ENCODE measurements around the gene RGR.

The RGR gene, protein sequence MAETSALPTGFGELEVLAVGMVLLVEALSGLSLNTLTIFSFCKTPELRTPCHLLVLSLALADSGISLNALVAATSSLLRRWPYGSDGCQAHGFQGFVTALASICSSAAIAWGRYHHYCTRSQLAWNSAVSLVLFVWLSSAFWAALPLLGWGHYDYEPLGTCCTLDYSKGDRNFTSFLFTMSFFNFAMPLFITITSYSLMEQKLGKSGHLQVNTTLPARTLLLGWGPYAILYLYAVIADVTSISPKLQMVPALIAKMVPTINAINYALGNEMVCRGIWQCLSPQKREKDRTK

GRCh38 chr10:84244651-84245270, at the start of gene RGR:
Gene RGR (plus strand): TSS chr10:84245053. CDS start chr10:84245091, 38 bp downstream.
- no peak for DNase-seq

DNA sequence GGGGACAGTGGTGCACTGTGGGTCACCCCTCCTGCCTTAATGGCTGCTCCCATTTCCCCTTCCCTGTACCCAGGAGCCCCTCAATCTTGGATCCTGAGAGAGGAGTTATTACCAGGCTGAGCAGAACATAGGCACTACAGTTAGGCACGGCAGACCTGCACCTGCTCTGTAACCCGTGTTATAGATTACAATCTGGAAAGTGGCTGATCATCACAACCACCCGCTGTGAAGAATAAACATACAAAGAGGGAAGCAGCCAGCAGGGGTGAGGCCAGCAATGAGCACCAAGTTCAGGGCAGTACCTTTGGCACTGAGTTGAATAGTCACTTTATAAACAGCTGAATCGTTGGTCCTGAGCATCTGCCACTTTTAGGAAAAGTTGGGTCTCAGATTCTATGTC, 48.8 kb upstream of the RGR start:
- DNase-seq: no peak

DNA sequence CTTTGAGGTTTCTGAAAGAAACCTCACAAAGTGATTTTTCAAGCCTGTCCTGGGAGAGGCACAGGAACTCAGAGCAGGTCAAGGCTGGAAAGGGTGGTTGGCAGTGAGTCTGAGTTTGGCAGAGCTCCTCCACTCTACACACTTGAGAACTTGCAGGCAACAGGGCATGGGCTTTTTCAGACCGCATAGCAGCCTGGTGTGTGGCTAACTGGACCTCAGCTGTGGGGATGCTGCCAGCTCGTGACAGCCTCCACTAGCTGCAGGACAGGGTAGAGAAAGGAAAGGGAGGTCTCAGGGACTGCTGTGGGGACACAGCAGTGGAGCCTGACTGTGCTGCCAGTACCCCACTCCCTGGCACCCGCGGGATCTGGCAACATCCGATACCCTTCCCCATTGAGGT, 47.9 kb upstream of the RGR start:
- DNase-seq: no peak

- no peak for DNase-seq
Measured at GRCh38 chr10:84197643-84198042, 47.2 kb upstream of the RGR start.

GRCh38 chr10:84198206-84198915, 46.5 kb upstream of the RGR start:
- DNase-seq: no peak

GRCh38 chr10:84200537-84201243, 44.2 kb upstream of the RGR start:
- DNase-seq: no peak

DNA sequence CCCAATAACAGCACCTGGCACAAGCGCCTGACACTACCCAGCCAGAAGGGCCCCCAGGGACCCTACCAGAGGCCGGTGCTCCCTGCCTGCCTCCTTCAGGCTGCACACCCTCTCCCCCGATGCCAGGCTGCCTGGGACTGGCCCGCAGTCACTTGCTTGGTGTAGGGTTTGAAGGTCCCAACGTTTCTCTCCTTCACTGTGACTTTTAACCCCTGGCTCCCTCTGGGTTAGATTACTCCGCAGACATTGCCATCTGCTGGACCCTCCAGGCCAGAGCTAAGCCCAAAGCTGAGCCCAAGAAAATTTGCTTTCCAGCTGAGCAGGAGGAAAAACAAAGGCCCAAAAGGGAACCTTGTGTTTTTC, 43.6 kb upstream of the RGR start:
- no peak for DNase-seq

DNA sequence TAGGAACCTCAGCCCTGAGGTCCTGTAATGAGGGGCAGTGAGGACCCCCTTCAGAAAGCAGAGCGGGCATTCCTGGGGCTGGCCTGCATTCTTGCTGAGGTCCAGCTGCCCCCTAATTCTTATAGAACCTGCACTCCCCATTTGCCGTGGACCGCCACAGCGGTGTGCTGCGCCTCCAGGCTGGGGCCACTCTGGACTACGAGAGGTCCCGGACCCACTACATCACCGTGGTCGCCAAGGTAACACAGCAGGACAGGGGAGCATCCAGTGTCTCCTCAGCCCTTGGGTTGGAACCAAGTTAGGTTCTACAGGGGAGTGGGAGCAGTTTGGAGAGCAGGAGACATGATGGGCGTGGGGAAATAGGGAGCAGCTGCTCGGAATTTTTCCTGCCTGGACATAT, 43.2 kb upstream of the RGR start:
- no peak for DNase-seq

GRCh38 chr10:84202349-84202748, 42.5 kb upstream of the RGR start:
- no peak for DNase-seq

GRCh38 chr10:84204122-84204521, 40.7 kb upstream of the RGR start:
- no peak for DNase-seq

DNA sequence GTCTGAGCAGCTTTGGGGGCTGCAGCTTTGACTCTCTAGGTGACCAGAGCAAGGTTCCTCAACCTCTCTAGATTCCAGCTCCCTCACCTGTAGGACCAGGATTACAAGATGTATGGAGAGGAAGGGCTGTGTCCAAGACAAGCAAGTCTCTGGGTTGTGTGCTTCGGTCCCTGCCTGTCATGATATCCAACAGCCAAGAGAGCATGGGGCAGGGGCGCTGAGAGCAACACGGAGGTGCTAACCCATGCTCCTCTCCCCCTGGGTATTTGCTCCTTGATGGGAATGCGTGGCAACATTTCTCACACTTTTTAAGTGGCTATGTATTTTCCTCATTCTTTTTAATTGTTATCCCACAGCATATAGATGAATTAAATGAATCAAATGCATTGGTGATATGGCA, 40.2 kb upstream of the RGR start:
- no peak for DNase-seq

- DNase-seq: peak; percentile 60 to 75 (median 66)
Measured at GRCh38 chr10:84205049-84205852, 39.6 kb upstream of the RGR start.

- DNase-seq: no peak
Measured at GRCh38 chr10:84205853-84206525, 38.9 kb upstream of the RGR start.

GRCh38 chr10:84208023-84208422, 36.8 kb upstream of the RGR start:
- DNase-seq: no peak

DNA sequence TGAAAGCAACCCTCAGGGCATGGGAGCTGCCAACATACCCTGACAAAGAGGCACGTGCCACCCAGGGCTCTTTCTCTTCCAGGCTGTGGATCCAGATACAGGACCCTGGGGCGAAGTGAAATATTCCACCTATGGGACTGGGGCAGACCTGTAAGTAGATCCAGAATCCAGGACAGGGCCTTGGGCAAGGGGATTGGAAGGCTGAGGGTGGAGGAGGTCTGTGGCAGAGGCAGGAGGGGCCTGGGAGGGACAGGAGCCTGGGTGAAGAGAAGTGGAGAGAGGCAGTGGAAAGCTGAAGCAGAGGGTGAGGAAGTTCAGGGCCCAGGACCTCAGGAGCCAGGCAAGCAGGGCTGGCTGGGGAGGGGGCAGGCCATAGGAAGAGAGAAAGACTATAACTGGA, 33.3 kb upstream of the RGR start:
- no peak for DNase-seq

DNA sequence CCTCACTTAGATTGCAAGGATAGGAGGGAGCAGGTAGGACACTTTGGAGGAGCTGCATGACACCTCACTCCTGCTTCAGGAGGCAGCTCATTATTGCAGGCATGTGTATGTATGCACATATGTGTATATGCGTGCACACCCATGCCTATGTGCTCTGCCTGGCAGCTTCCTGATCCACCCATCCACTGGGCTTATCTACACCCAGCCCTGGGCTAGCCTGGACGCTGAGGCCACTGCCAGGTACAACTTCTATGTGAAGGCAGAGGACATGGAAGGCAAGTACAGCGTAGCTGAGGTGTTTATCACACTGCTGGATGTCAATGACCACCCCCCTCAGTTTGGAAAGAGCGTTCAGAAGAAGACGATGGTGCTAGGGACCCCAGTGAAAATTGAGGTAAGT, 32.8 kb upstream of the RGR start:
- no peak for DNase-seq

GRCh38 chr10:84213076-84213475, 31.8 kb upstream of the RGR start:
- no peak for DNase-seq

DNA sequence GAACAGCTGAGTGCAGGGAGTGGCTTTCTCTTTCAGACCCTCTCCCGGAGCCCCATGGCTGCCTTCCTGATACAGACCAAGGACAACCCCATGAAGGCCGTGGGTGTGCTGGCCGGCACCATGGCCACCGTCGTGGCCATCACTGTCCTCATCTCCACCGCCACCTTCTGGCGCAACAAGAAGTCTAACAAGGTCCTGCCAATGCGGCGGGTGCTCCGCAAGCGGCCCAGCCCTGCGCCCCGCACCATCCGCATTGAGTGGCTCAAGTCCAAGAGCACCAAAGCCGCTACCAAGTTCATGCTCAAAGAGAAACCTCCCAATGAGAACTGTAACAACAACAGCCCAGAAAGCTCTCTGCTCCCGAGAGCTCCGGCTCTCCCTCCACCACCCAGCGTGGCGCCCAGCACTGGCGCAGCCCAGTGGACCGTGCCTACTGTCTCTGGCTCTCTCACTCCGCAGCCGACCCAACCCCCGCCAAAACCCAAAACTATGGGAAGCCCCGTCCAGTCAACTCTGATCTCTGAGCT, 30.7 kb upstream of the RGR start:
- DNase-seq: no peak

- DNase-seq: peak; percentile 37 to 56 (median 39)
Measured at GRCh38 chr10:84214612-84215235, 30.1 kb upstream of the RGR start.

GRCh38 chr10:84216834-84217233, 28.0 kb upstream of the RGR start:
- DNase-seq: no peak

DNA sequence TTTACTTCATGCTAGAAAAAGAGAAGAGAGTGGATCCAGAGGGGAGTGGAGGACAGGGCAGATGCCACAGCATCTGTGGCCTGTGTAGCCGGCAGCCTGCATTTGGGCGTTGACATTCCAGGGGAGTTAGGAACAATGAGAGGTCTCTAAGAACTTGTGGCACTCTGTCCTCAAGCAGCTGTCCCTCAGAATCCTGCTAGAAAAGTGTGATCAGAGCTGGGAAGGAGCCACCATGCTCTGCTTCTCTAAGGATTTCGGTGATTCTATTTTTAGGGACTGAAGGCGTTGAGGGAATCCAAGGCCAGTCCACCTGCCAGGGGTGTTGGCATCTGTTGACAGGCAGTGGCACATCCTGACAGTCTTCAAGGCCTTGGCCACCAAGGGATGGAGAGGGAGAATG, 27.1 kb upstream of the RGR start:
- DNase-seq: no peak

All from suppressor macrophage treated with lipopolysaccharide for 1 hour (primary cell).